Prostate gland (tissue), 2 donors: ENCODE measurements around the gene IMPA2.

Experiments
- POLR2A ChIP-seq: fragments of 450-650 bp; IDR thresholded peaks from one replicate; pipeline ENCODE4 v1.6.1; 2016; ENCODE audit warnings: antibody characterized with exemption, mild to moderate bottlenecking
- POLR2AphosphoS5 ChIP-seq: sonication (generic); formaldehyde crosslinking; IDR thresholded peaks from one replicate; pipeline ENCODE4 v1.6.1; 2017; ENCODE audit warnings: antibody characterized with exemption
- TF ChIP-seq, protein P1 (sequence below), 4 experiments: fragments of 200-600 bp in 2 of 4; fragments of 450-650 bp in 2 of 4; sonication (generic) in 2 of 4; IDR thresholded peaks; 1 replicate in 3 of 4; 2 replicates in 1 of 4; pipeline ENCODE4 v1.5.1; 2016 to 2019; ENCODE audit warnings: antibody characterized with exemption in 4 of 4, mild to moderate bottlenecking in 2 of 4, moderate library complexity in 2 of 4

DNA sequence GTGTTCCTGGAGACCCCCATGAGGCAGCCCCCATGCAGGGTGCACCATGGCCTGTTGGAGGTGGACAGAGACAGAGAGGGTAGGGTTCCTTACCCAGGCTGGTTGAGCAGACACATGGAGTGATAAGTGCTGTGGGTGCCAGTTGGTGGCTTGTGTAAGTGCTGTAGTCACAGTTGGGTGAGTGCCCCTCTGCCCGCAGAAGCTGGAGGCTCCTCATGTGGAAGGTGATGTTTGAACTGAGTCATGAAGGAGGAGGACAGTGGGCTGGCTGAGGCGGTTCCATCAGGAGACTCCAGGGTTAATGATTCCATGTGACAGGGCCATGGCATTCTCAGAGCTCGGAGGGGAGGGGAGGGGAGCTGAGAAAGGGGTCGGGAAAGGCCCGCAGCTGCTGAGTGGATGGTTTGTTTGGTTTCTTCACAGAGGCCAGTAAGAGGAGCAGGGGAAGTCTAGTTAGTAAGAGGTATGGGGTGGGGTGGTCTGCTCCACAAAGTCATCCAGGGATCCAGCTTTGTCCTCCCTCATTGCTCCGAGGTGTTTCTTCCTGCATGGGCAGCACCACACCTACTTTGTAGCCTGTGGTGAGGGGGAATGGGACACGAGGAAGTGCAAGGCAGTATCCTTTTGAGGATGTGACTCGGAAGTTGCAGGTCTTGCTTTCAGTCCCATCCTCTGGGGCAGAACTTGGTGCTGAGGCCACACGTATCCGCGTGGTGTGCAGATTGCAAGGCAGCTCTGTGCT, 13.6 kb downstream of the IMPA2 start:
- TF ChIP-seq, protein P1, sequence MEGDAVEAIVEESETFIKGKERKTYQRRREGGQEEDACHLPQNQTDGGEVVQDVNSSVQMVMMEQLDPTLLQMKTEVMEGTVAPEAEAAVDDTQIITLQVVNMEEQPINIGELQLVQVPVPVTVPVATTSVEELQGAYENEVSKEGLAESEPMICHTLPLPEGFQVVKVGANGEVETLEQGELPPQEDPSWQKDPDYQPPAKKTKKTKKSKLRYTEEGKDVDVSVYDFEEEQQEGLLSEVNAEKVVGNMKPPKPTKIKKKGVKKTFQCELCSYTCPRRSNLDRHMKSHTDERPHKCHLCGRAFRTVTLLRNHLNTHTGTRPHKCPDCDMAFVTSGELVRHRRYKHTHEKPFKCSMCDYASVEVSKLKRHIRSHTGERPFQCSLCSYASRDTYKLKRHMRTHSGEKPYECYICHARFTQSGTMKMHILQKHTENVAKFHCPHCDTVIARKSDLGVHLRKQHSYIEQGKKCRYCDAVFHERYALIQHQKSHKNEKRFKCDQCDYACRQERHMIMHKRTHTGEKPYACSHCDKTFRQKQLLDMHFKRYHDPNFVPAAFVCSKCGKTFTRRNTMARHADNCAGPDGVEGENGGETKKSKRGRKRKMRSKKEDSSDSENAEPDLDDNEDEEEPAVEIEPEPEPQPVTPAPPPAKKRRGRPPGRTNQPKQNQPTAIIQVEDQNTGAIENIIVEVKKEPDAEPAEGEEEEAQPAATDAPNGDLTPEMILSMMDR (IDR thresholded peaks at IDR 0.05), result no peak
- no peak for TF ChIP-seq POLR2AphosphoS5
- no peak for TF ChIP-seq POLR2A
